ENCODE measurements around the gene YIPF1. TPM values are rescaled to one million over a fixed set of nuclear protein-coding genes. Genes with fewer than 3 reads are reported as not detected.

YIPF1 gene
- total RNA-seq, 2 experiments from 2014 or later, result 17.3 to 19.1 TPM

GRCh38 chr1:53807916-53808315 lies 81.7 kb downstream of the YIPF1 start:
- Mint-ChIP-seq H3K27me3 (no peaks in the 10 kb centered on the region), H3K27ac (no peak overlapping the region), H3K36me3 (peaks cover 51% of the 10 kb centered on the region), H3K4me1 (ENCODE audit: low read depth) (no peaks in the 10 kb centered on the region), H3K9me3 (no peaks in the 10 kb centered on the region), H3K4me3 (no peak overlapping the region)
- intact Hi-C loops (cut with micrococcal nuclease), result no loop called here
- POLR2A ChIA-PET, result no interaction called here
- CTCF ChIA-PET, result interaction anchor here (1.0 kb wide), 1 partner anchor 151 kb away, joined by 3 read pairs; no protein-coding TSS in a partner anchor
- no peak for DNase-seq

DNA sequence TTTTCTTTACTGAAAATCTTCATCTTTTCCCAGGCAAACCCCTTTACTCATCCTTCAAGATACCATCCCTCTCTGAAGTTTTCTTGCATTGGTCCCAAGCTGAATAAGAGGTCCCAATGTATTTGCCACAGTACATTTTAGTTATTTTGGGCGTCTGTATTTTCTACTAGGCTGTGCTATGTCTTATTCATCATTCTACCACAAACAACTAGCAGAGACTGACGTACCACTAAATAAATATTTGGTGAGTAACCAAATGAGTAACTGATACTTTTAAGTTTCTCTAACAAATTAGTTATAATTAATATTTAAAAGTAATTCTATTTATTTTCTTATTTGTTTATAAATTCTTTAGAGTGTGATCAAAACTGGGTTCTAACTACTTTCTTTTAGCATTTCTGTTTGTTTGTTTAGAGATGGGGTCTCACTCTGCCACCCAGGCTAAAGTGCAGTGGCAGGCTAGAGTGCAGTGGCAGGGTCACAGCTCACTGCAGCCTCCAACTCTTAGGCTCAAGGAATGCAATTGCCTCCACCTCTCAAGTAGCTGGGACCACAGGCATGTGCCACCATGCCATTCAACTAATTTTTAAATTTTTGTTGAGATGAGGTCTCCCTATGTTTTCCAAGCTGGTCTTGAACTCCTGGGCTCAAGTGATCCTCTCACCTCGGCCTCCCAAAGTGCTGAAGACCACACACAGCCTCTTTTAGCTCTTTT lies 84.6 kb downstream of the YIPF1 start:
- Mint-ChIP-seq H3K36me3 (peaks cover 37% of the 10 kb centered on the region), H3K4me1 (ENCODE audit: low read depth) (no peaks in the 10 kb centered on the region), H3K27ac (no peak overlapping the region), H3K27me3 (no peaks in the 10 kb centered on the region), H3K9me3 (no peaks in the 10 kb centered on the region), H3K4me3 (no peak overlapping the region)
- intact Hi-C loops (cut with micrococcal nuclease), result no loop called here
- no peak for DNase-seq
- ChIA-PET POLR2A (no interaction called here), CTCF (no interaction called here)

GRCh38 chr1:53804181-53804580 lies 85.4 kb downstream of the YIPF1 start:
- no peaks in the 10 kb centered on the region for H3K27me3 Mint-ChIP-seq
- intact Hi-C loops (cut with micrococcal nuclease), result no loop called here
- H3K9me3 Mint-ChIP-seq, result no peaks in the 10 kb centered on the region
- ChIA-PET POLR2A (no interaction called here), CTCF (no interaction called here)
- DNase-seq, result no peak
- peaks cover 40% of the 10 kb centered on the region for H3K36me3 Mint-ChIP-seq
- no peak overlapping the region for H3K4me3 Mint-ChIP-seq
- H3K4me1 Mint-ChIP-seq (ENCODE audit: low read depth), result no peaks in the 10 kb centered on the region
- H3K27ac Mint-ChIP-seq, result no peak overlapping the region

Other genes with a start within 250 kb of the YIPF1 start
- gene GLIS1, start 150.6 kb downstream of the YIPF1 start, total RNA-seq, result not detected
- gene NDC1, start 51.5 kb downstream of the YIPF1 start, total RNA-seq, result 10 to 100 TPM; 29.6 to 32.0 TPM
- not detected for gene DIO1, start 4.4 kb upstream of the YIPF1 start, total RNA-seq
- gene IFT25, start 55.9 kb upstream of the YIPF1 start, total RNA-seq, result 10 to 100 TPM; 52.5 to 60.3 TPM
- 10 to 100 TPM; 26.9 to 28.4 TPM for gene LRRC42, start 56.6 kb upstream of the YIPF1 start, total RNA-seq
- not detected for gene LDLRAD1, start 128.4 kb upstream of the YIPF1 start, total RNA-seq
- 100 to 1,000 TPM; 142 to 149 TPM for gene TMEM59, start 163.4 kb upstream of the YIPF1 start, total RNA-seq
- 10 to 100 TPM; 12.8 to 13.6 TPM for gene TCEANC2, start 163.8 kb upstream of the YIPF1 start, total RNA-seq

All from activated CD4-positive, alpha-beta memory T cell treated with anti-CD3 and anti-CD28 coated beads for 36 hours (primary cell).